Parathyroid adenoma (tissue), 2 donors: ENCODE data around the gene SCO2.

ENCODE experiments used
- H2AFZ ChIP-seq: fragments of 300-600 bp; sonication (generic); one replicate; pipeline ENCODE4 v1.7.0; 2017; ENCODE audit warnings: antibody characterized with exemption, mild to moderate bottlenecking
- H3K27ac ChIP-seq: fragments of 300-600 bp; sonication (generic); one replicate; pipeline ENCODE4 v1.7.0; 2017
- H3K27me3 ChIP-seq: fragments of 300-600 bp; sonication (generic); one replicate; pipeline ENCODE4 v1.7.0; 2017; ENCODE audit warnings: low read length; ENCODE audit not compliant: control insufficient read depth, insufficient read depth
- H3K36me3 ChIP-seq: fragments of 300-600 bp; sonication (generic); one replicate; pipeline ENCODE4 v1.7.0; 2017; ENCODE audit warnings: low read length; ENCODE audit not compliant: control insufficient read depth, insufficient read depth
- H3K4me1 ChIP-seq: fragments of 300-600 bp; sonication (generic); one replicate; pipeline ENCODE4 v1.7.0; 2017; ENCODE audit warnings: control low read depth
- H3K4me2 ChIP-seq: fragments of 300-600 bp; sonication (generic); one replicate; pipeline ENCODE4 v1.7.0; 2017; ENCODE audit warnings: low read length
- H3K4me3 ChIP-seq: fragments of 300-600 bp; sonication (generic); one replicate; pipeline ENCODE4 v1.7.0; 2017; ENCODE audit warnings: low read depth, low read length
- H3K79me2 ChIP-seq: fragments of 300-600 bp; sonication (generic); one replicate; pipeline ENCODE4 v1.7.0; 2017; ENCODE audit warnings: control low read depth
- H3K9ac ChIP-seq: fragments of 300-600 bp; sonication (generic); one replicate; pipeline ENCODE4 v1.7.0; 2017; ENCODE audit warnings: mild to moderate bottlenecking
- H3K9me3 ChIP-seq: fragments of 300-600 bp; sonication (generic); one replicate; pipeline ENCODE4 v1.7.0; 2017; ENCODE audit warnings: low read length; ENCODE audit not compliant: control insufficient read depth
- TF ChIP-seq, protein P1 (sequence below): fragments of 300-600 bp; sonication (generic); IDR thresholded peaks from one replicate; pipeline ENCODE4 v1.7.0; 2017; ENCODE audit warnings: antibody characterized with exemption, mild to moderate bottlenecking
- donor health status: primary hyperparathyroidism.

The SCO2 gene

DNA sequence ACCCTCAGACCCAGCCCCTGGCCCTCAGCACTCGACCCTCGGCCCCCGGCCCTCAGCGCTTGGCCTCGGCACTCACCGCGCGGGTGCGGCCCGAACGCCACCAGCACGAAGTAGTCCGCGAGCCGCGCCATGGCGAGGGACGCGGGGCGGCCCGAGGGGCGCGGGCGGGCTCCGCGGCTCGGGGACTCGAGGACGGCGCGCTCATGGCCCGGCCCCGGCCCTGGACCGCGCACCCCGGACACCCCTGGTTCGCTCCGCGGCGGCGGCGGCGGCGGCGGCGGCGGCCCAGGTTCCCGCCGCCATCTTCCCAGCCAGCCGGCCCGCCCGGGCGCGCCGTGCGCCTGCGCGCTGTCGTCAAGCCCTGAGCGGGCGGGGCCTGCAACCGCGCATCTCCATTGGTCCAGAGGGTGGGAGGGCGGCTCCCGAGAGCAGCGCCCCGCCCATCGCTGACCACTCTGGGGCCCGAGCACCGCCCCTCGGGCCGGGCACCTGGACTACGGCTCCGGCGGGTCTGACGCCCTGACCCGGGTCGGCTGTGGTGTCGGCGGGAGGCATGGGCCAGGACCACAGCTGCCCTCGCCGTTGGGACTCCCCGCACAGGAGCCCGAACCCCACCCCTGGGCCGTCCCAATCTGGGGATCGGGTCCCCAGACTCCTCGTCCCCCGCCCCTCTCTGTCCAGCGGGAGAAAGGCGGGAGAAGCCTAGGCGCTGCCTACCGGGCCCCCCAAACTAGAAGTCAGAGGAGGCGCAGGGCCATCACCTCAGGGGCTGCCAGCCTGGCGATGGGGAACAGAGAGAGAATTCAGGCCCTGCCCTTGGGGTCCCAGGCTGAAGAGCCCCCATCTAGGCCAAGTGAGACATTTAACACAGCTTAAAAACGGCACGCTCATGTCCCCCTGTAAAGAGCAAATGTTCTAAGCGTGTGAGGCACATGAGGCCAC lies 50.4 kb downstream of the SCO2 start, which contains the start of gene SBF1:
SBF1 (minus strand) TSS at position 326 of the 942 bp plus-strand sequence; CDS start at position 131, 195 bp downstream.
- peaks cover 10% of the 10 kb centered on the region for H3K4me1 ChIP-seq
- no peak within 1 kb of the TSS for H3K27ac ChIP-seq
- H3K27me3 ChIP-seq: no peaks in the 10 kb centered on the region
- H2AFZ ChIP-seq: peak within 1 kb of the TSS; percentile 91
- peak within 1 kb of the TSS; percentile 70 for H3K4me3 ChIP-seq
- peaks cover 38% of the 10 kb centered on the region for H3K79me2 ChIP-seq
- H3K4me2 ChIP-seq: peak within 1 kb of the TSS; percentile 99
- H3K9ac ChIP-seq: peak within 1 kb of the TSS; percentile 21
- no peaks in the 10 kb centered on the region for H3K36me3 ChIP-seq
- no peaks in the 10 kb centered on the region for H3K9me3 ChIP-seq
- TF ChIP-seq, protein P1, sequence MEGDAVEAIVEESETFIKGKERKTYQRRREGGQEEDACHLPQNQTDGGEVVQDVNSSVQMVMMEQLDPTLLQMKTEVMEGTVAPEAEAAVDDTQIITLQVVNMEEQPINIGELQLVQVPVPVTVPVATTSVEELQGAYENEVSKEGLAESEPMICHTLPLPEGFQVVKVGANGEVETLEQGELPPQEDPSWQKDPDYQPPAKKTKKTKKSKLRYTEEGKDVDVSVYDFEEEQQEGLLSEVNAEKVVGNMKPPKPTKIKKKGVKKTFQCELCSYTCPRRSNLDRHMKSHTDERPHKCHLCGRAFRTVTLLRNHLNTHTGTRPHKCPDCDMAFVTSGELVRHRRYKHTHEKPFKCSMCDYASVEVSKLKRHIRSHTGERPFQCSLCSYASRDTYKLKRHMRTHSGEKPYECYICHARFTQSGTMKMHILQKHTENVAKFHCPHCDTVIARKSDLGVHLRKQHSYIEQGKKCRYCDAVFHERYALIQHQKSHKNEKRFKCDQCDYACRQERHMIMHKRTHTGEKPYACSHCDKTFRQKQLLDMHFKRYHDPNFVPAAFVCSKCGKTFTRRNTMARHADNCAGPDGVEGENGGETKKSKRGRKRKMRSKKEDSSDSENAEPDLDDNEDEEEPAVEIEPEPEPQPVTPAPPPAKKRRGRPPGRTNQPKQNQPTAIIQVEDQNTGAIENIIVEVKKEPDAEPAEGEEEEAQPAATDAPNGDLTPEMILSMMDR: no peak

DNA sequence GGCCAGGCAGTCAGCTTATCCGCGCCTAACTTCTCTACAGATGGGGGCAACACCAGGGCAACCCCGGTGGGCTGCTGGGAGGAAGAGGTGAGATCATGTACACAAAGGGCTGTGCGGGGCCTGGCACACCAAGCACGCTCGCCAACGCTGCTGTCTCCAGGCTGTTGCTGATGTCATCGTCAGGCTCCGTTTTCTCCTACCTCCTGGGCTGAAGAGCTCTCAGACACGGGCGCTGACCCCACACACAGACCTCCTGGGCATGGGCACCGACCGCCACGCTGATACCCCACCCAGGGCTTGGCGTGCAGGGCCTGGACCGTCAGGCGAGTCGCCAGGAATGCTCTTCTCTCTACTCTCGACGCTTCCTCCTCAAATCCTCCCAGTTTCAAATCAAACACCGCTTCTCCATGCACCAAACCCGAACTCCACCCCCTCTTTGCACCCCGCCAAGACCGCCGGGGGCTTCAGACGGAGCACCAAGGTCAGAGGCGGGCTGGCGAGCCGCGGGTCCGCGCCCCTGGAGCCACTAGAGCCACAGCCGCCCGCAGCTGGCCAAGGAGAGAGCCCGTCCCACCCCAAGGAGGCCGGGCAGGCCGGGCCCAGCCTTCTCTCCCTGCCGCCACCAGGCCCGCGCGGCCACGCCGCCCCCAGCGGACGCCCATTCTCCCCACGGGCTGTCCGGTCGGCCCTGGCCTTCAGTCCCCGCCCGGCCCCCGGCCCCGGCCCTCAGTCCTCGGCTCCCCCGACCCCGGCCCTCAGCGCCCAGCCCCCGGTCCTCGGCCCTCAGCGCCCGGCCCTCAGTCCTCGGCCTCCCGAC lies 51.3 kb downstream of the SCO2 start:
- H3K79me2 ChIP-seq: peaks cover 40% of the 10 kb centered on the region
- H3K9ac ChIP-seq: peak overlapping the region; percentile 21
- H2AFZ ChIP-seq: no peak overlapping the region
- TF ChIP-seq, protein P1: no peak
- peak overlapping the region; percentile 70 for H3K4me3 ChIP-seq
- no peaks in the 10 kb centered on the region for H3K36me3 ChIP-seq
- no peaks in the 10 kb centered on the region for H3K27me3 ChIP-seq
- no peak overlapping the region for H3K27ac ChIP-seq
- H3K4me2 ChIP-seq: peak overlapping the region; percentile 98
- H3K9me3 ChIP-seq: no peaks in the 10 kb centered on the region
- H3K4me1 ChIP-seq: peaks cover 10% of the 10 kb centered on the region
